Muscle layer of colon (tissue), 2 donors: ENCODE data around the gene OSTF1.

Experiments
- H3K27ac ChIP-seq: one replicate; pipeline ENCODE4 v1.7.0; 2013; ENCODE audit warnings: low read depth, mild to moderate bottlenecking, low read length, moderate library complexity
- H3K27me3 ChIP-seq, 2 donors: one replicate each; pipeline ENCODE4 v1.7.0; 2013; ENCODE audit warnings: low read length in 2 of 2, mild to moderate bottlenecking in 2 of 2; ENCODE audit not compliant: insufficient read depth in 2 of 2, control insufficient read depth in 1 of 2
- H3K36me3 ChIP-seq: one replicate; pipeline ENCODE4 v1.7.0; 2013; ENCODE audit warnings: mild to moderate bottlenecking, low read length; ENCODE audit not compliant: insufficient read depth
- H3K4me1 ChIP-seq: one replicate; pipeline ENCODE4 v1.7.0; 2013; ENCODE audit warnings: mild to moderate bottlenecking, low read length; ENCODE audit not compliant: insufficient read depth
- H3K4me3 ChIP-seq, 2 donors: one replicate each; pipeline ENCODE4 v1.7.0; 2013; ENCODE audit warnings: low read length in 2 of 2, low read depth in 1 of 2, mild to moderate bottlenecking in 1 of 2, moderate library complexity in 1 of 2
- H3K9ac ChIP-seq: one replicate; pipeline ENCODE4 v1.7.0; 2013; ENCODE audit warnings: low read length
- H3K9me3 ChIP-seq: one replicate; pipeline ENCODE4 v1.7.0; 2013; ENCODE audit warnings: mild to moderate bottlenecking, low read length
- donor health status: abdominal sarcoma.
- donor health status: Adenocarcinoma of cecum.

Gene OSTF1

DNA sequence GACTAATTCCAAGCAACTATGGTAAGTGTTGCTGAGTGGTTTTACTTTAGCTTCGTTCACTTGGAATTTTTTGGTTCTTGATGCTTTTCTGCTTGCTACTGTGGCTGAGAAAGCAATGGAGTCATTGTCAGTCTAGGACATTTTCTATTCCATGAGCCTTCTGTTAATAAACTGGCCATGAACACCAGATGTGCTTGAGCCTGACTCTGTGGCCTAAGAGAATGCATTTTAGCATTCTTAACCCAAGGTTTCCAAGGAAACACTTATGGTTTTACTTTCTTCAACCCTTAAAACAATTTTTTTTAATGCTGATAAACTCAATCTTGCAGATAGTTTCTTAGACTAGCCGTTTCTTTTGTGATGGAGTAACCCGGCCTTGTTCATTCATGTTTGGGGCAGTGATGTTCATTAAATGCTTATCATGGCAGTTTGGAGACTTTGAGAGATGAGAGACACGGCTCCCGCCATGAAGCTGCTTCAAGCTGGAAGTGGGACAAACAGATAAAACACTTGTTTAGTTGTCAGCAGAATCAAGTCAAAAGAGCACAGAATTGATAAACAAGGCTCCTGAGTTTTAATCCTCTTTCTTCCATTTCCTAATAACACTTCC, 42.4 kb downstream of the OSTF1 start:
- Histone ChIP-seq H3K27ac (no peak overlapping the region), H3K4me3 (no peak overlapping the region), H3K9ac (no peak overlapping the region), H3K36me3 (peaks cover 14% of the 10 kb centered on the region), H3K4me1 (no peaks in the 10 kb centered on the region), H3K9me3 (no peaks in the 10 kb centered on the region), H3K27me3 (no peaks in the 10 kb centered on the region)

DNA sequence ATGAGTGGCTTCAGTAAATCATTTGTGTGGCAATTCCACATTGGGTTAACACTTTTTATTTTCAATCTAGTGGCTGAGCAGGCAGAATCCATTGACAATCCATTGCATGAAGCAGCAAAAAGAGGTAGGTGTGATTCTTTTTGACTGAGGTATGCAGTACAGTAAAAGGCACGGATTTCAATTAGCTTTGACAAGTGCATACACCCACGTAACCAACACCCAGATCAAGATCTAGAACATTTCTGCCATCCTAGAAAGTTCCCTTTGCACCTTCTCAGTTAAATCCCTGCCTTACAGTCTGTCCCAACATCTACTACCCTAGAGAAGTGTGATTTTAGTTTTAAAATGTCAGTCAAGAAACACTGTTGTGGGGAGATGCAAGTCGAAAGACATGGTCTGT, 43.4 kb downstream of the OSTF1 start:
- Histone ChIP-seq H3K9ac (no peak overlapping the region), H3K4me3 (no peak overlapping the region), H3K4me1 (no peaks in the 10 kb centered on the region), H3K9me3 (no peaks in the 10 kb centered on the region), H3K27me3 (no peaks in the 10 kb centered on the region), H3K36me3 (peaks cover 17% of the 10 kb centered on the region), H3K27ac (no peak overlapping the region)

DNA sequence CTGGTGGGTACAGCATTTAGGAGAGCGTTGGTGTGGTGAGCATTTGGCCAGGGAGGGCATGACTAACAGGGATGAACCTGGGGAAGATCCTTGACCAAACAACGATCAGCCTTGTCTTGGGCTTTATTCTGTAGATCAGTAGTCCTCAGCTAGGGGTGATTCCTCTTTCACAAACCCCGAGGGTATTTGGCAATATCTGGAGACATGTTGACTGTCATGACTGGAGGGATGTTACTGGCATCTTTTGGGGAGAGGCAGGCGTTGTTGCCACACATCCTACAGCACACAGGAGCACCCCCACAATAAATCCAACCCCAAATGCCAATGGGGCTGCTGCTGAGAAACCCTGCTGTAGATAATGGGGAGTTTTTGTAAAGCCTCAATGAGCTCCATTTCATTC, 43.9 kb downstream of the OSTF1 start:
- H3K36me3 ChIP-seq, result peaks cover 20% of the 10 kb centered on the region
- H3K9ac ChIP-seq, result no peak overlapping the region
- no peaks in the 10 kb centered on the region for H3K27me3 ChIP-seq
- H3K4me3 ChIP-seq, result no peak overlapping the region
- no peak overlapping the region for H3K27ac ChIP-seq
- no peaks in the 10 kb centered on the region for H3K4me1 ChIP-seq
- no peaks in the 10 kb centered on the region for H3K9me3 ChIP-seq

DNA sequence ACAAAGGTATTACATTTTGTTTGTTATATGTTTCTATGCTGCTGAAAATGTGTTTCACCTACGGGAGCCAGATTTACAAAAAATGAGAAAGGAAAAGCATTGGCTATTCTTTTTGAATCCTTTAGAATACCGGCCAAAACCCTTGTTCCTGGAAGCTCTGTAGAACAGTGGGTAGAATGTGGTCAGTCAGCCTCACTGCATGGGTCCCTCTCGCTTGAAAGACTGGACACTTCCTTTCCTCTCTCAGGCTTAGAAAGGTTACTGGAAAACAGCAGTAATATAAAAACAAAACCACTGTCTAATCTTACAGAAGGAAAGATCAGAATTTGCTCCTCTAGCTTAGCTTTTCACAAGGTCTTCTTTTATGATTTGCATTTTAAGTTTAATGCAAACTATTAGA, 45.1 kb downstream of the OSTF1 start:
- Histone ChIP-seq H3K4me3 (no peak overlapping the region), H3K4me1 (no peaks in the 10 kb centered on the region), H3K9ac (no peak overlapping the region), H3K27me3 (no peaks in the 10 kb centered on the region), H3K36me3 (peaks cover 22% of the 10 kb centered on the region), H3K9me3 (no peaks in the 10 kb centered on the region), H3K27ac (no peak overlapping the region)

DNA sequence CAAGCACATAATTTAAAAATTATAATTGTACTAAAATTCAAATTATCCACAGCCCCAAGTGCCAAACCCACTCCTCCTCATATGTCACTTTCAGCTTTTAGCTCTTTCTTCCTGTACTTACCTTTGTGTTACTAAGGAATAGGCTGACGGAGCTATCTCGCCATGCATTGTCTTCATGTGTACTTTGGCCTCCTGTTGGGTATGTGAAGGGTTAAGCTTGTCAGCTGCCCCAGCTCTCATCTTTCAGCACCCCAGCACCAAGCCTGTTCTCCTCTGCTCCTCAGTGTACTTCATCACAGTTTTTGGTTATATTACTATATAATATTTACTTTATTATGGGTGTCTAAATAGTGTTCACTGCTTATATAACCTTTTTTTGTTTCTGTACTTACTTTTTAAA, 46.2 kb downstream of the OSTF1 start:
- Histone ChIP-seq H3K36me3 (peaks cover 22% of the 10 kb centered on the region), H3K27me3 (no peaks in the 10 kb centered on the region), H3K9me3 (no peaks in the 10 kb centered on the region), H3K27ac (no peak overlapping the region), H3K4me1 (no peaks in the 10 kb centered on the region), H3K9ac (no peak overlapping the region), H3K4me3 (no peak overlapping the region)

DNA sequence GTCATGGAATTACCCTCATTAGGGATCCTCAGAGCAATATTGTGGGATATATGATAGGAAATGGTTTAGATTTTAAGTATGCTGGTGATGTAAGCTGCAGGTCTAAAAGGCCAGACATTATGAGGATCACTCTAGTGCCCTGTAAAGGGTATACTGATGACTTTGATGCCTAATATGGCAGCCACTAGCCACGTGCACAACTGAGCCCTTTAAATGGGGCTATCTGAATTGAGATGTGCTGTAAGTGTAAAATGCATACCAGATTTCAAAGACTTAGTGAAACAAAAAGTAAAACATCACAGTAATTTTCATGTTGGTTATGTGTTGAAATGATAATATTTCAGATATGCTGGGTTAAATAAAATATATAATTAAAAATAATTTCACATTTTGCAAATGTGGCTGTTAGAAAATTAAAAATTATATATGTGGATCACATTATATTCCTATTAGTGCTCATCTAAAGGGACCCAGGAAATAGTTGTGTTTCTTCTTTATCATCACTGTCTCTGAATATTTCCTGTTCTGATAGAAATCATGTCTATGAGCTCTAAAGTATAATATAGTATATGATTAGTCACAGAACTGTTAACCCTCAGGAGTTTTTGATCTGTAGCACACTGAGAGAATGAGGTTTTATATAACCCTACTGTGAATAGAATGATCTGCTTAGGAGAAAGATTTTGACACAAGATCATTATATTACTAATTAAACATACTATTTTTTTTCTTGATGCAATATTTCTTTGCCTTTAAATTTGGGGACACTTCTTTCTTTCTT, 50.1 kb downstream of the OSTF1 start:
- H3K9me3 ChIP-seq, result no peaks in the 10 kb centered on the region
- peaks cover 19% of the 10 kb centered on the region for H3K36me3 ChIP-seq
- H3K4me1 ChIP-seq, result no peaks in the 10 kb centered on the region
- H3K9ac ChIP-seq, result no peak overlapping the region
- H3K4me3 ChIP-seq, result no peak overlapping the region
- H3K27ac ChIP-seq, result no peak overlapping the region
- H3K27me3 ChIP-seq, result no peaks in the 10 kb centered on the region

DNA sequence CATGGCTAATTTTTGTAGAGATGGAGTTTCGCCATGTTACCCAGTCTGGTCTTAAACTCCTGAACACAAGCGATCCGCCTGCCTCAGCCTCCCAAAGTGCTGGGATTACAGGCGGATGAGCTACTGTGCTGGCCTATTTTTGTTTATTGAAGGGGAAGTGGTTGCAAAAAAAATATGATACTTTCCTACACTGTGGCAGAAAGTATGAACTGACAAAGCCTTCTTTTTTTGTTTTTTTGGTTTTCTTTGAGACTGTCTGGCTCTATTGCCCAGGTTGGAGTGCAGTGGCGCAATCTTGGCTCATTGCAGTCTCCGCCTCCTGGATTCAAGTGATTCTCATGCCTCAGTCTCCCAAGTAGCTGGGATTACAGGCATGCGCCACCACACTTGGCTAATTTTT, 50.9 kb downstream of the OSTF1 start:
- H3K9ac ChIP-seq, result no peak overlapping the region
- H3K27ac ChIP-seq, result no peak overlapping the region
- H3K9me3 ChIP-seq, result no peaks in the 10 kb centered on the region
- no peaks in the 10 kb centered on the region for H3K4me1 ChIP-seq
- no peak overlapping the region for H3K4me3 ChIP-seq
- no peaks in the 10 kb centered on the region for H3K27me3 ChIP-seq
- peaks cover 19% of the 10 kb centered on the region for H3K36me3 ChIP-seq

DNA sequence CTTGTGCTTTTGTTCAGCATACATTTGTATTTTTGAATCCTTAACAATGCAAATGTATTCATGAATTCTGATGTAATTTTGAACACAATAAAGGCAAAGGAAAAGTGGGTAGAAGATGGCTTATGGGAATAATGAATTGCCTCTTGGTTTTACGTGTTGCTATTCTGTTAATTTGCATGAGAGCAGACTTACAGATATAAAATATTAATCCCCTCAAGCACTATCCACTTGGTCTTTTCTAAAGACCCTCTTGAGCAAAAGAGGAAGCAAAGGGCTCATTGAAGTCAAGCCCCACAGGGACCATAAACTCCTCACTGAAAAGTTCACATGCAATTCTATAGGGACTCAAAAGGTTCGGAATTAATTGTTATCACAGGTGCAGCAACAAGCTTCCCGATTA, 51.9 kb downstream of the OSTF1 start:
- Histone ChIP-seq H3K9ac (no peak overlapping the region), H3K9me3 (no peaks in the 10 kb centered on the region), H3K4me1 (no peaks in the 10 kb centered on the region), H3K27ac (no peak overlapping the region), H3K27me3 (no peaks in the 10 kb centered on the region), H3K36me3 (peaks cover 19% of the 10 kb centered on the region), H3K4me3 (no peak overlapping the region)

DNA sequence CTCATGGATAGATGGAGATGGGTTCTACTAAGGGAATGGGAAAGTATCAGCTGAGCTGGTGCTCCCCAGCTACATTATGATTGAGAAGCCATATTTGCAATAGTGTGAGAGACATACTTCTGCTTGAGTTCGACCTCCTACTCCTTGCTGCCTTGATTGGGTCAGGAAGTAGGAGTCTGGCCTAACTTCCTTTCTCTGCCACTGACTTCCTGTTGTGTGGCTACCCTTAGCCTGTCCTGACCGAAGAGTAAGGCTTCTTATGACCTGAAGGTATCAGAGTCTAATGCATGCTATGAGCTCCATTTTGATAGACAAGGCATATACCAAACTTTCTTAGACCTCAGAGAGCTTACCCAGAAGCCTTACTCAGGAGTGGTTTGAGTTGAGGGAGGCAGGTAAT, 53.9 kb downstream of the OSTF1 start:
- no peaks in the 10 kb centered on the region for H3K27me3 ChIP-seq
- H3K9ac ChIP-seq, result no peak overlapping the region
- H3K4me1 ChIP-seq, result no peaks in the 10 kb centered on the region
- no peak overlapping the region for H3K27ac ChIP-seq
- no peak overlapping the region for H3K4me3 ChIP-seq
- peaks cover 11% of the 10 kb centered on the region for H3K36me3 ChIP-seq
- no peaks in the 10 kb centered on the region for H3K9me3 ChIP-seq

DNA sequence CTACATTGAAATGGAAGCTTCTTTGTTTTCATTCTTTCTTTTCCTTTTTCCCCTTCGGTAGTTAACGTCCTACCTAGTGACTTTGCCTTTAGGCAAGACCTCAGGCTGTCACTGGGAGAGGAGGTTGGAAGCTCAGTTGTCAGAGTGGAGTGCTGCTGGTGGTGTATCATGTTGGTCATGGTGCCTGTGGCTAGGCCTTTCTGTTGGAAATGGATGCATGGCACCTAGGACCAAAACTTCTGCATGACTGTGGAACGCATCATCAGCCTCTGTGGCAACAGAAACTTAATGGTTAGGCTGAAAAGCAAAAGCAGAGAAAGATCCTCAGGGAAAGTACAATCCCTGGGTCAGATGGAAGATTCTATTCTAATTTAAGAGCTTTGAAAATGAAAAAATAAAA, 57.9 kb downstream of the OSTF1 start:
- H3K27ac ChIP-seq, result no peak overlapping the region
- H3K9me3 ChIP-seq, result no peaks in the 10 kb centered on the region
- no peak overlapping the region for H3K4me3 ChIP-seq
- no peak overlapping the region for H3K9ac ChIP-seq
- H3K36me3 ChIP-seq, result peaks cover 12% of the 10 kb centered on the region
- no peaks in the 10 kb centered on the region for H3K27me3 ChIP-seq
- no peaks in the 10 kb centered on the region for H3K4me1 ChIP-seq

DNA sequence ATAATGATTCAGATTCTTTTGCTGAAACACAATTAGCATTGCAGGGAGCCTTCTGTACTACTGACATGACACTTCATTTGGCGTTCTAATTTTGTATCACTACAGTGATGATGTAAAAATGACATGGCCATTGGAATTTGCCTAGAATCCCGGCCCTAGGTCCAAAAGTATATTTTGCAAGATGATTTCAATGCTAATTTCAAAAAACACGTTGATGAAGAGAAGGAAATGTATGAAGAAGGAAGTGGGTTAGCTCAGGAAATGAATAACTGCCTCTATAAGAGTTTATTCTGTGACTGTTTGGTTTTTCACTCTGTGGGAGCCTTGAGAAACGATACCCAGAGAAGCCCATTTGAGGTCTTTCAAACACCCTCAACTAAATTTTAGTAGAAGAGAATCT, 59.3 kb downstream of the OSTF1 start:
- Histone ChIP-seq H3K36me3 (peaks cover 3% of the 10 kb centered on the region), H3K4me1 (no peaks in the 10 kb centered on the region), H3K9ac (no peak overlapping the region), H3K9me3 (no peaks in the 10 kb centered on the region), H3K4me3 (no peak overlapping the region), H3K27me3 (no peaks in the 10 kb centered on the region), H3K27ac (no peak overlapping the region)

DNA sequence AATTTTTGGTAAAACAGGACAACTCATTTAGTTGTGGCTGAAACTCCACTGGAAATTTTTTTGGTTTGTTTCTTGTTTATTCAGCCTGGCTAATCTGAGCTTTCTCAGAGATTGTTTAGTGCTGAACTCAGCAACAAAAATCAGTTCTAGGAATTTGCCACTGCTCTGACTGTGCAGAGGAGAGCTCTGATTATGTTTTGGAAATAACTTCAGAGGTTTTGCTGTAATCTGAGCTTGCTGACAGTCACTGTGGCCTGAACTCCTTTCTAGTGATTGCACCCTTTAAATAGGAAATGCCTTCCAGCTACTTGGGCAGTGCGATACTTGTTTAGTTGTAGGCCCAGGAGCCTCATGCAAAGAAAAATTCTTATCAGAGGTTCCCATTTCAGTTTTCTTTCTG, 60.2 kb downstream of the OSTF1 start:
- no peaks in the 10 kb centered on the region for H3K4me1 ChIP-seq
- H3K36me3 ChIP-seq, result peaks cover 3% of the 10 kb centered on the region
- H3K4me3 ChIP-seq, result no peak overlapping the region
- no peak overlapping the region for H3K27ac ChIP-seq
- no peaks in the 10 kb centered on the region for H3K9me3 ChIP-seq
- no peaks in the 10 kb centered on the region for H3K27me3 ChIP-seq
- no peak overlapping the region for H3K9ac ChIP-seq
